ENCODE measurements around the gene MYO5B. TPM values are rescaled to one million over a fixed set of nuclear protein-coding genes. Genes with fewer than 3 reads are reported as not detected.

MYO5B gene
- total RNA-seq, 4 donors from 2014 or later: 32.0 to 63.3 (median 46.8) TPM

- H3K4me1 ChIP-seq: peaks cover 0 to 11% (median 0%) of the 10 kb centered on the region in 3 donors
- TF ChIP-seq CTCF (IDR thresholded peaks at IDR 0.05) (no peak), POLR2A (IDR thresholded peaks at IDR 0.05) (no peak)
- H3K4me3 ChIP-seq: no peak overlapping the region
- 83 to 84% methylated on average over 9 of the region's 9 CpGs for WGBS, 2 donors
- no peaks in the 10 kb centered on the region for H3K9me3 ChIP-seq
- intact Hi-C loops (cut with DNase I): no loop called here
- DNase-seq: no peak
- H3K27me3 ChIP-seq: no peaks in the 10 kb centered on the region
- H3K27ac ChIP-seq: no peak overlapping the region
- no peaks in the 10 kb centered on the region for H3K36me3 ChIP-seq
These were observed 105.2 kb downstream of the MYO5B start for GRCh38 chr18:50089702-50090101.

GRCh38 chr18:50083708-50084107, 111.2 kb downstream of the MYO5B start:
- Histone ChIP-seq H3K9me3 (no peaks in the 10 kb centered on the region), H3K27me3 (no peaks in the 10 kb centered on the region), H3K27ac (no peak overlapping the region), H3K36me3 (no peaks in the 10 kb centered on the region), H3K4me1 (peaks cover 0 to 23% (median 0%) of the 10 kb centered on the region in 3 donors), H3K4me3 (no peak overlapping the region)
- TF ChIP-seq CTCF (IDR thresholded peaks at IDR 0.05): no peak
- no peak for TF ChIP-seq POLR2A (IDR thresholded peaks at IDR 0.05)
- DNase-seq: no peak
- intact Hi-C loops (cut with DNase I): no loop called here
- WGBS, 2 donors: 62 to 81% methylated on average over 3 of the region's 3 CpGs

- DNase-seq: no peak
- intact Hi-C loops (cut with DNase I): no loop called here
- WGBS, 2 donors: 15 to 34% methylated on average over 2 of the region's 2 CpGs
These were observed 113.9 kb downstream of the MYO5B start for GRCh38 chr18:50080932-50081560.

GRCh38 chr18:50080316-50080715, 114.6 kb downstream of the MYO5B start:
- intact Hi-C loops (cut with DNase I): no loop called here
- no peak for DNase-seq
- peaks cover 0 to 32% (median 0%) of the 10 kb centered on the region in 3 donors for H3K4me1 ChIP-seq
- no peaks in the 10 kb centered on the region for H3K9me3 ChIP-seq
- TF ChIP-seq POLR2A (IDR thresholded peaks at IDR 0.05) (no peak), CTCF (IDR thresholded peaks at IDR 0.05) (no peak)
- WGBS, 2 donors: 65 to 83% methylated on average over 4 of the region's 4 CpGs
- H3K27ac ChIP-seq: no peak overlapping the region
- no peaks in the 10 kb centered on the region for H3K36me3 ChIP-seq
- H3K27me3 ChIP-seq: peaks cover 0 to 8% (median 0%) of the 10 kb centered on the region in 4 donors
- H3K4me3 ChIP-seq: no peak overlapping the region

More at GRCh38 chr18:50080932-50081560, 113.9 kb downstream of the MYO5B start:
- H3K36me3 ChIP-seq: no peaks in the 10 kb centered on the region
- H3K27me3 ChIP-seq: peaks cover 0 to under 1% (median 0%) of the 10 kb centered on the region in 4 donors
- no peak overlapping the region for H3K4me3 ChIP-seq
- H3K27ac ChIP-seq: peak overlapping the region in 2 of 4 donors; percentile 35 to 67
- H3K9me3 ChIP-seq: no peaks in the 10 kb centered on the region
- TF ChIP-seq CTCF (IDR thresholded peaks at IDR 0.05) (no peak), POLR2A (IDR thresholded peaks at IDR 0.05) (no peak)
- H3K4me1 ChIP-seq: peaks cover 0 to 27% (median 0%) of the 10 kb centered on the region in 3 donors

GRCh38 chr18:50079571-50080295, 115.2 kb downstream of the MYO5B start:
- H3K27ac ChIP-seq: no peak overlapping the region

More at GRCh38 chr18:50079571-50080295, 115.2 kb downstream of the MYO5B start:
- WGBS, 2 donors: 54 to 55% methylated on average over 6 to 7 of the region's 8 CpGs
- H3K36me3 ChIP-seq: no peaks in the 10 kb centered on the region
- peaks cover 0 to 32% (median 0%) of the 10 kb centered on the region in 3 donors for H3K4me1 ChIP-seq
- intact Hi-C loops (cut with DNase I): no loop called here
- H3K27me3 ChIP-seq: peaks cover 0 to 9% (median 0%) of the 10 kb centered on the region in 4 donors
- no peak overlapping the region for H3K4me3 ChIP-seq
- TF ChIP-seq POLR2A (IDR thresholded peaks at IDR 0.05) (no peak), CTCF (IDR thresholded peaks at IDR 0.05) (no peak)
- no peaks in the 10 kb centered on the region for H3K9me3 ChIP-seq
- no peak for DNase-seq

Measured in esophagus squamous epithelium (tissue), 5 donors.